CD4-positive, alpha-beta memory T cell (primary cell): ENCODE measurements around the gene ZNF592. TPM values are rescaled to one million over a fixed set of nuclear protein-coding genes. Genes with fewer than 3 reads are reported as not detected.

Experiments used
- CTCF ChIA-PET: fragments of 350-600 bp; sonication (Branson Sonifier 250); formaldehyde crosslinking; loops from one replicate; lab custom pipeline; 2021; ENCODE audit warnings: inconsistent platforms; ENCODE audit not compliant: partially characterized antibody; lab: Charles Lee
- POLR2A ChIA-PET: fragments of 350-600 bp; sonication (Branson Sonifier 250); formaldehyde crosslinking; loops from one replicate; lab custom pipeline; 2021; ENCODE audit not compliant: partially characterized antibody; lab: Charles Lee
- DNase-seq, 5 donors: peaks; one replicate each; pipeline versions ENCODE4 v3.0.0 to v3.0.0-alpha.2; 2020 to 2022; ENCODE audit warnings: mixed read lengths in 1 of 5
- H3K27ac ChIP-seq: one replicate; pipeline ENCODE4 v1.7.0; 2013; ENCODE audit warnings: low read depth, low read length
- H3K27me3 ChIP-seq: 2 replicates; pipeline ENCODE4 v1.7.0; 2013; ENCODE audit warnings: mild to moderate bottlenecking, low read length, moderate library complexity; ENCODE audit not compliant: insufficient read depth
- H3K36me3 ChIP-seq: 2 replicates; pipeline ENCODE4 v1.7.0; 2013; ENCODE audit warnings: mild to moderate bottlenecking, low read length, moderate library complexity; ENCODE audit not compliant: insufficient read depth
- H3K4me1 ChIP-seq: 2 replicates; pipeline ENCODE4 v1.7.0; 2013; ENCODE audit warnings: mild to moderate bottlenecking, low read length, moderate library complexity; ENCODE audit not compliant: insufficient read depth
- H3K4me3 ChIP-seq, 2 donors: one replicate each; pipeline ENCODE4 v1.7.0; 2013; ENCODE audit warnings: low read length in 2 of 2, mild to moderate bottlenecking in 1 of 2
- H3K9me3 ChIP-seq, 2 donors: one replicate each; pipeline ENCODE4 v1.7.0; 2013; ENCODE audit warnings: low read length in 2 of 2, control low read depth in 1 of 2; ENCODE audit not compliant: control insufficient read depth in 1 of 2
- H3K27ac Mint-ChIP-seq, 7 donors: one replicate each; pipeline ENCODE4 v1.8.0; 2020 to 2021; ENCODE audit warnings: mixed read lengths in 7 of 7, mild to moderate bottlenecking in 6 of 7, inconsistent platforms in 3 of 7, moderate library complexity in 3 of 7
- H3K27me3 Mint-ChIP-seq, 2 donors: one replicate each; pipeline ENCODE4 v1.8.0; 2020 to 2021; ENCODE audit warnings: mixed read lengths in 2 of 2
- H3K36me3 Mint-ChIP-seq, 2 donors: one replicate each; pipeline ENCODE4 v1.8.0; 2020 to 2021; ENCODE audit warnings: mixed read lengths in 2 of 2, inconsistent platforms in 1 of 2, mild to moderate bottlenecking in 1 of 2
- H3K4me1 Mint-ChIP-seq, 4 donors: one replicate each; pipeline ENCODE4 v1.8.0; 2020 to 2021; ENCODE audit warnings: mixed read lengths in 4 of 4, mild to moderate bottlenecking in 1 of 4
- H3K4me3 Mint-ChIP-seq, 8 donors: one replicate each; pipeline ENCODE4 v1.8.0; 2020 to 2021; ENCODE audit warnings: mixed read lengths in 8 of 8, mild to moderate bottlenecking in 7 of 8, moderate library complexity in 6 of 8, inconsistent platforms in 3 of 8
- H3K9me3 Mint-ChIP-seq, 8 donors: one replicate each; pipeline ENCODE4 v1.8.0; 2020 to 2021; ENCODE audit warnings: mixed read lengths in 8 of 8, mild to moderate bottlenecking in 5 of 8, inconsistent platforms in 3 of 8, moderate library complexity in 1 of 8
- intact Hi-C: fragments of 100-400 bp; cut with micrococcal nuclease; formaldehyde crosslinking; loops from one replicate; pipeline ENCODE4 v1.15.1; 2023
- polyA plus RNA-seq, 2 donors: library from polyadenylated mRNA; unstranded; fragments of 300-500 nt; fragmentation: Illumina TruSeq; gene quantifications; one replicate each; pipeline ENCODE4 v1.2.3, GENCODE V29; 2021
- total RNA-seq, 2 experiments: library from RNA; stranded (reverse); gene quantifications; one replicate each; pipeline ENCODE4 v1.2.3, GENCODE V29; 2021

ZNF592 gene
- total and polyA plus RNA-seq, 4 experiments from 2014 or later: 1.7 to 42.6 (median 27.1) TPM

DNA sequence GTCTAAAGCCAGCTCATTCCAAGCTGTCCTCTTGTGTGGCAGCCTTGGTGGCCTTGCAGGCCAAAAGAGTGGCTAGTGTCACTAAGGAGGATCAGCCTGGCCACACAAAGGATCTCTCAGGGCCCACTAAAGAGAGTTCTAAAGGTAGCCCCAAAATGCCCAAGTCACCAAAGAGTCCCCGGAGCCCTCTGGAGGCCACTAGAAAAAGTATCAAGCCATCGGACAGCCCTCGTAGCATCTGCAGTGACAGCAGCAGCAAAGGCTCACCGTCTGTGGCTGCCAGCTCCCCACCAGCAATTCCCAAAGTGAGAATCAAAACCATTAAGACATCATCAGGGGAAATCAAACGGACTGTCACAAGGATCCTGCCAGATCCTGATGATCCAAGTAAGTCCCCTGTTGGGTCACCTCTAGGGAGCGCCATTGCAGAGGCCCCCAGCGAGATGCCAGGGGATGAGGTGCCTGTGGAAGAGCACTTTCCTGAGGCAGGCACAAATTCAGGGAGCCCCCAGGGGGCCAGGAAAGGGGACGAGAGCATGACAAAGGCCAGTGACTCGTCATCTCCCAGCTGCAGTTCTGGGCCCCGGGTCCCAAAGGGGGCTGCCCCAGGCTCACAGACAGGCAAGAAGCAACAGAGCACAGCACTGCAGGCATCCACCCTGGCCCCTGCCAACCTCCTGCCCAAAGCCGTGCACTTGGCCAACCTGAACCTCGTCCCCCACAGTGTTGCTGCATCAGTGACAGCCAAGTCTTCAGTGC lies 35.3 kb downstream of the ZNF592 start:
- ChIA-PET CTCF (interaction anchor here (0.8 kb wide), 1 partner anchor 130 kb away, joined by 3 read pairs; the partner anchor contains the start of gene WDR73), POLR2A (interaction anchor here (1.8 kb wide), 1 partner anchor 35 kb away, joined by 4 read pairs; no protein-coding TSS in a partner anchor)
- H3K4me3 Mint-ChIP-seq: no peak overlapping the region
- H3K9me3 Mint-ChIP-seq: no peaks in the 10 kb centered on the region
- H3K27me3 Mint-ChIP-seq: no peaks in the 10 kb centered on the region
- H3K4me1 Mint-ChIP-seq: peaks cover 16 to 57% (median 31%) of the 10 kb centered on the region in 4 donors
- H3K36me3 Mint-ChIP-seq: peaks cover 35 to 73% of the 10 kb centered on the region in 2 donors
- no peak for DNase-seq
- H3K9me3 ChIP-seq: no peaks in the 10 kb centered on the region
- peaks cover 33% of the 10 kb centered on the region for H3K36me3 ChIP-seq
- peaks cover 8% of the 10 kb centered on the region for H3K4me1 ChIP-seq
- H3K4me3 ChIP-seq: no peak overlapping the region
- no peak overlapping the region for H3K27ac ChIP-seq
- intact Hi-C loops: no loop called here
- H3K27me3 ChIP-seq: no peaks in the 10 kb centered on the region
- H3K27ac Mint-ChIP-seq: peak overlapping the region in 1 of 7 donors; percentile 2

DNA sequence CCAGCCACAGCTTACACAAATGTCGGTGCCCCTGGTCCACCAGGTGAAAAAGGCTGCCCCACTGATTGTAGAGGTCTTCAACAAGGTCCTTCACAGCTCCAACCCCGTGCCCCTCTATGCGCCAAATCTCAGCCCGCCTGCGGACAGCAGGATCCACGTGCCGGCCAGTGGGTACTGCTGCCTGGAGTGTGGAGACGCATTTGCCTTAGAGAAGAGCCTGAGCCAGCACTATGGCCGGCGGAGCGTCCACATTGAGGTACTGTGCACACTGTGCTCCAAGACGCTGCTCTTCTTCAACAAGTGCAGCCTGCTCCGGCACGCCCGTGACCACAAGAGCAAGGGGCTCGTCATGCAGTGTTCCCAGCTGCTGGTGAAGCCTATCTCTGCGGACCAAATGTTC lies 35.9 kb downstream of the ZNF592 start:
- H3K36me3 Mint-ChIP-seq: peaks cover 33 to 70% of the 10 kb centered on the region in 2 donors
- ChIA-PET CTCF (interaction anchor here (0.8 kb wide), 1 partner anchor 131 kb away, joined by 3 read pairs; the partner anchor contains the start of gene WDR73), POLR2A (interaction anchor here (1.8 kb wide), 1 partner anchor 35 kb away, joined by 4 read pairs; no protein-coding TSS in a partner anchor)
- H3K27ac ChIP-seq: no peak overlapping the region
- peaks cover 15 to 56% (median 30%) of the 10 kb centered on the region in 4 donors for H3K4me1 Mint-ChIP-seq
- H3K4me1 ChIP-seq: peaks cover 8% of the 10 kb centered on the region
- peaks cover 33% of the 10 kb centered on the region for H3K36me3 ChIP-seq
- no peaks in the 10 kb centered on the region for H3K27me3 Mint-ChIP-seq
- DNase-seq: no peak
- H3K27me3 ChIP-seq: no peaks in the 10 kb centered on the region
- H3K4me3 Mint-ChIP-seq: no peak overlapping the region
- H3K9me3 Mint-ChIP-seq: no peaks in the 10 kb centered on the region
- H3K27ac Mint-ChIP-seq: no peak overlapping the region
- intact Hi-C loops: no loop called here
- H3K9me3 ChIP-seq: no peaks in the 10 kb centered on the region
- no peak overlapping the region for H3K4me3 ChIP-seq

DNA sequence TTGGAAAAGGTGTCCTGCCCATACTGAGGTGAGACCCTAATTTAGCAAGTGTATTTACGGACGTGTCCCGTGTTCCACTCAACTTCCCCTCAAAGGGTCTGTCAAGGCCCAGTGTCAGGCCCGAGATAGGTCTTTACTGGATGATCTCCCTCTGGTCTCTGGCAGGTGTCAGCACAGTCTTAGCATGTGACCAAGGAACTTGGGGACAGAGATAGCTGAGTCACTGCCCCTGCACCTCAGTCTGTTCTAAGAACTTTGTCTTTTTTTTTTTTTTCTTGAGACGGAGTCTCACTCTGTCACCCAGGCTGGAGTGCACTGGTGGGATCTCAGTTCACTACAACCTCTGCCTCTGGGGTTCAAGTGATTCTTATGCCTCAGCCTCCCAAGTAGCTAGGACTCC lies 36.7 kb downstream of the ZNF592 start:
- Histone ChIP-seq H3K4me1 (peaks cover 8% of the 10 kb centered on the region), H3K9me3 (no peaks in the 10 kb centered on the region), H3K4me3 (no peak overlapping the region), H3K27me3 (no peaks in the 10 kb centered on the region), H3K27ac (no peak overlapping the region), H3K36me3 (peaks cover 33% of the 10 kb centered on the region)
- CTCF ChIA-PET: no interaction called here
- no peak for DNase-seq
- intact Hi-C loops: no loop called here
- POLR2A ChIA-PET: interaction anchor here (1.8 kb wide), 1 partner anchor 36 kb away, joined by 4 read pairs; no protein-coding TSS in a partner anchor
- Mint-ChIP-seq H3K27me3 (no peaks in the 10 kb centered on the region), H3K36me3 (peaks cover 33 to 65% of the 10 kb centered on the region in 2 donors), H3K4me1 (peaks cover 16 to 51% (median 31%) of the 10 kb centered on the region in 4 donors), H3K27ac (peak overlapping the region in 1 of 7 donors; percentile 60), H3K4me3 (no peak overlapping the region), H3K9me3 (no peaks in the 10 kb centered on the region)

- peak overlapping the region in 6 of 7 donors; percentile 2 to 84 (median 28) for H3K27ac Mint-ChIP-seq
- H3K9me3 Mint-ChIP-seq: no peaks in the 10 kb centered on the region
- no peaks in the 10 kb centered on the region for H3K27me3 Mint-ChIP-seq
- peaks cover 36 to 69% of the 10 kb centered on the region in 2 donors for H3K36me3 Mint-ChIP-seq
- no peak overlapping the region for H3K27ac ChIP-seq
- peaks cover 16 to 40% (median 32%) of the 10 kb centered on the region in 4 donors for H3K4me1 Mint-ChIP-seq
- no peak overlapping the region for H3K4me3 ChIP-seq
- DNase-seq: no peak
- no peaks in the 10 kb centered on the region for H3K9me3 ChIP-seq
- H3K4me1 ChIP-seq: peaks cover 8% of the 10 kb centered on the region
- POLR2A ChIA-PET: no interaction called here
- peaks cover 44% of the 10 kb centered on the region for H3K36me3 ChIP-seq
- CTCF ChIA-PET: no interaction called here
- intact Hi-C loops: no loop called here
- no peak overlapping the region for H3K4me3 Mint-ChIP-seq
- H3K27me3 ChIP-seq: no peaks in the 10 kb centered on the region
Measured at GRCh38 chr15:84788500-84788899, 40.1 kb downstream of the ZNF592 start.

DNA sequence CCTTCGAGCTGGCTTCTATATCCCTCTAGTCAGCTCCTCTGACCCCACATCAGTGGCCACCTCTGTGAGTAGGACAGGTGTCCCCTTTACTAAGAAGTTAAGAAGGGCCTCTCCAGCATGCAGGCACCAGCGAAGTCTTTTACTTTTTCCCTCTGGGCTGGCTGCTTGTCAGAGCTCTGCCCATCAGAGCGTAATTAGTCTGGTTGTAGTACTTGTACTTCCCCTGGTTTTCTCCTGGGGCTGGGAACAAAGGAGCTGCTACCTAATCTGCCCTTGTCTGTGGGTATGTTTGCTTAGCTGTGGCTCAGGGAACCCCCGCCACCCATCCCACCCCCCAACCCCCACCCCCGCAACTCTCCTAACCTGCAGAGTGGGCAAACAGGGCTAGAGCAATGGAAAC lies 41.4 kb downstream of the ZNF592 start:
- intact Hi-C loops: loop anchor here (5.0 kb wide), 1 partner anchor 32 kb away; no protein-coding TSS in a partner anchor
- H3K27me3 ChIP-seq: no peaks in the 10 kb centered on the region
- ChIA-PET POLR2A (interaction anchor here (0.6 to 1.3 kb wide), 3 partner anchors 74 to 191 kb away, joined by 3 to 4 read pairs (median 3); no protein-coding TSS in a partner anchor), CTCF (no interaction called here)
- H3K36me3 ChIP-seq: peaks cover 31% of the 10 kb centered on the region
- no peak overlapping the region for H3K4me3 ChIP-seq
- peaks cover 8% of the 10 kb centered on the region for H3K4me1 ChIP-seq
- Mint-ChIP-seq H3K36me3 (peaks cover 28 to 67% of the 10 kb centered on the region in 2 donors), H3K27me3 (no peaks in the 10 kb centered on the region), H3K27ac (no peak overlapping the region), H3K4me1 (peaks cover 14 to 38% (median 30%) of the 10 kb centered on the region in 4 donors), H3K9me3 (no peaks in the 10 kb centered on the region), H3K4me3 (no peak overlapping the region)
- H3K9me3 ChIP-seq: no peaks in the 10 kb centered on the region
- H3K27ac ChIP-seq: no peak overlapping the region
- no peak for DNase-seq

DNA sequence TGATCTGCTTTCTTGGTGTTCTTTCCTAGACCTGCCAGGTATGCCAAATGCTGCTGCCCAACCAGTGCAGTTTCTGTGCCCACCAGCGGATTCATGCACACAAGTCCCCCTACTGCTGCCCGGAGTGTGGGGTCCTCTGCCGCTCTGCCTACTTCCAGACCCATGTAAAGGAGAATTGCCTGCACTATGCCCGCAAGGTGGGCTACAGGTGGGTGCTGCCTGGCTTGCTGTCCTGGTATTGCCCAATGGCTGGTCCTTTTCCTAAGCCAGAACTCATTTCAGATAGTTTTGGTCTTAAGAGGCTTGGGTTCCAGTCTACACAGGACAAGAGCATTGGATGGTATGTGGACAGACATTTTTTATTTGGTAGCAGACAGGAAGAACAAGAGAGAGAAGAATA lies 42.3 kb downstream of the ZNF592 start:
- intact Hi-C loops: loop anchor here (5.0 kb wide), 1 partner anchor 33 kb away; no protein-coding TSS in a partner anchor
- H3K9me3 Mint-ChIP-seq: no peaks in the 10 kb centered on the region
- no peak overlapping the region for H3K4me3 Mint-ChIP-seq
- Histone ChIP-seq H3K4me1 (peaks cover 6% of the 10 kb centered on the region), H3K36me3 (peaks cover 29% of the 10 kb centered on the region), H3K27ac (no peak overlapping the region), H3K4me3 (no peak overlapping the region), H3K27me3 (no peaks in the 10 kb centered on the region), H3K9me3 (no peaks in the 10 kb centered on the region)
- no peak for DNase-seq
- POLR2A ChIA-PET: interaction anchor here (1.1 to 1.3 kb wide), 2 partner anchors 15 to 192 kb away, joined by 3 read pairs; no protein-coding TSS in a partner anchor
- peaks cover 23 to 63% of the 10 kb centered on the region in 2 donors for H3K36me3 Mint-ChIP-seq
- H3K27me3 Mint-ChIP-seq: no peaks in the 10 kb centered on the region
- H3K27ac Mint-ChIP-seq: peak overlapping the region in 4 of 7 donors; percentile 1 to 43 (median 4)
- CTCF ChIA-PET: no interaction called here
- H3K4me1 Mint-ChIP-seq: peaks cover 13 to 32% (median 23%) of the 10 kb centered on the region in 4 donors

DNA sequence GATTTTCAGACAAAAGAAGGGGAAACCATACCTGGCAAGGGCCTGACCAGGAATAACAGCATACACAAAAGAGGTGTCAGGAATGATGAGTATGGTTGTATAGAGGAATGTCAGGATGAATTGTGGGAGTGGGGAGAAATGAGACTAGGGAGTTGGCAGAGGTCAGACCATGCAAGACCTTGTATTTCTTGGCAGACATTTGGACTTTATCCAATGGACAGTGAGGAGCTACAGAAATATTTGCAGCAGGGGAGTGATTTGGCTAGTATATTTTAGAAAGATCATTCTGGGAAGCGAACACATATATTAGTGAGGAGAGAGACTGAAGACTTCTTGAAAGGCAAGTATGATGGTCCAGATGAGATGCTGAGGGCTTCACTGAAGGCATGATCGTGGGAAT lies 43.4 kb downstream of the ZNF592 start:
- Histone ChIP-seq H3K27me3 (no peaks in the 10 kb centered on the region), H3K4me1 (no peaks in the 10 kb centered on the region), H3K4me3 (no peak overlapping the region), H3K27ac (no peak overlapping the region), H3K36me3 (peaks cover 21% of the 10 kb centered on the region), H3K9me3 (no peaks in the 10 kb centered on the region)
- peaks cover 8 to 23% (median 18%) of the 10 kb centered on the region in 4 donors for H3K4me1 Mint-ChIP-seq
- no peak overlapping the region for H3K4me3 Mint-ChIP-seq
- POLR2A ChIA-PET: interaction anchor here (0.9 kb wide), 1 partner anchor 133 kb away, joined by 4 read pairs; the partner anchor contains the start of gene NMB
- H3K27ac Mint-ChIP-seq: peak overlapping the region in 3 of 7 donors; percentile 24 to 58 (median 43)
- no peak for DNase-seq
- H3K9me3 Mint-ChIP-seq: no peaks in the 10 kb centered on the region
- no peaks in the 10 kb centered on the region for H3K27me3 Mint-ChIP-seq
- H3K36me3 Mint-ChIP-seq: peaks cover 23 to 60% of the 10 kb centered on the region in 2 donors
- intact Hi-C loops: loop anchor here (5.0 kb wide), 1 partner anchor 34 kb away; no protein-coding TSS in a partner anchor
- CTCF ChIA-PET: no interaction called here
